GM19193 (cell line): Measurements from ENCODE around the gene SHISA3.
A peak's percentile ranks its signal among the peaks of the same experiment; 100 is the strongest.

Experiments used
- POLR2A ChIP-seq: IDR thresholded peaks from 4 replicates; pipeline ENCODE4 v1.6.1; 2011; ENCODE audit not compliant: insufficient read depth, insufficient read length; ENCODE audit errors: extremely low read depth

SHISA3 gene

GRCh38 chr4:42381666-42382065, 15.6 kb upstream of the SHISA3 start:
- no peak for TF ChIP-seq POLR2A

DNA sequence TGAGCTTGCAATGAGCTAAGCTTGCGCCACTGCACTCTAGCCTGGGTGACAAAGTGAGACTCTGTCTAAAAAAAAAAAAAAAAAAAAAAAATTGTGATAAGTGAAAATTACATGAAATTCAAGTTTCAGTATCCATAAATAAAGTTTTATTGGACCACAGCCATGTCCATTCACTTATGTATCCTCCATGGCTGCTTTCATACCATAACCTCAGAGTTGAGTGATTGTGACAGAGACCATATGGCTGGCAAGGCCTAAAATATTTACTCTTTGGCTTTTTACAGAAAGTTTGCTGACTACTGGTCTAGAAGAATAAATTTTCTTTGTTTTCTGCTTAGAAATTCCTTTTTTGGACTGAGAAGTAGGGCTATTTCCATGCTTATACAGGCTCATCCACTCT, 11.8 kb upstream of the SHISA3 start:
- TF ChIP-seq POLR2A: no peak

DNA sequence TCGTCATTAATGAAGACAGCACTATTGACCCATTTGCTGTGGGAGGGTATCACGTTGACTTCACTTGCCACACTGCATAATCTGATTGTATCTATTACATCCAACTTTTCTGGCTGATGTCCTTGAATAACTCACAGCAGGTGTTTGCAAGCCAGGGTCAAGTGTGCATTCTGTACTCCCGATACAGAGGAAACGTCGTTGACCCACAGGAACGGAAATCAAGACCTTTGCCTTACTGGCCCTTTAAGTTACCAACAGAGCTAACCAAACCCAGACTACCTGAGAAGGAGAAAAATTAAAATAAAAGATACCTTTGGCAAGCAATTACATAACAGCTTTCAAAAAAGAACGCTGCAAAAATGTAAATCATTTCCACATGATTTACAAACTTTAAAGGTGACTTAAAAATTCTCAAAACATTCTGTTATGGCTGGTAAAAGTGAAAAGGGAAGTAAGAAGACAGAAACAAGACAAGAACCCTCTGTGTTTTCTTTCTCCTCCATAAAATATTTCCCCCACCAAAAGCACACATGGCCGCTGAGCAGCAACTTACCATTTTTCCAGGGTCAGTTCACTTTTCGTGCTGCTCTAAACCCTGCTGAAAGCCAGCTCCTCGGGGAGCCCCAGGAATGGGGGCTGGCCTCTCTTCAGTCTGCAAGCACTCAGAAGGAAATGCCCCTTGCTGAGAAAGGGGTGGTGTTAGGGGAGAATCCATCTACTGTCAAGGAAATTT, 6.5 kb upstream of the SHISA3 start:
- no peak for TF ChIP-seq POLR2A

DNA sequence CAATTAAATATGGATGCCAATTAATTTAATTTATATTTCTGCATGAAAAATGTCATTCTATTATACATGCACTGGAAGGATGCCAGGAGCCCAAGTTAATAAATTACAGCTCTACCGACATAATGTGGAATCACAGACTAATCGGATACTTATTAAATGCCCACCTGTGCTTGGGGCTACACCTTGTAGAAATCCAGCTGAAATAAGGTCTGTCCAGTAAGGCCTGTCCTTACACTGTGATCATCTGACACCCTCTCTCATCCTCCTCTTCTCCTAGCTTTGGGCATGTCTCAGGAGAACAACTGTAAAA, 6.0 kb upstream of the SHISA3 start:
- no peak for TF ChIP-seq POLR2A

DNA sequence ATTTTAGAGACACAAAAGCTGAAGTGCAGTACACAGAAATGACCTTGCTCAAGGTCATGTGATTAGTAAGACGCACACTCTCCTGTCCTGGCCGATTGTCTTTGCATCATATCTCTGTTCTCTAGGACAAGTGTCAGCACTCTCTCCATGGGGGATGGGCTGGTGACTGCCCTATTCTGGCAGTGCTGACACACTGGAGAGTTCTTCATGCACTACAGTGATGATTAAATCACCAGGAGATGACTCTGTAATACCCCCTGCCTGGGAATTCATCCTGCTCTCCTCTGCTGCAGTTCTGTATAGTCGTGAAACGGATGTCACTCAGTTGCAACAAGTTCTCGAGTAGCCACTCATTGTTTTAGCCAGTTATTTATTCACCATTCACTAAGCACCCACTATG, 5.3 kb upstream of the SHISA3 start:
- no peak for TF ChIP-seq POLR2A

DNA sequence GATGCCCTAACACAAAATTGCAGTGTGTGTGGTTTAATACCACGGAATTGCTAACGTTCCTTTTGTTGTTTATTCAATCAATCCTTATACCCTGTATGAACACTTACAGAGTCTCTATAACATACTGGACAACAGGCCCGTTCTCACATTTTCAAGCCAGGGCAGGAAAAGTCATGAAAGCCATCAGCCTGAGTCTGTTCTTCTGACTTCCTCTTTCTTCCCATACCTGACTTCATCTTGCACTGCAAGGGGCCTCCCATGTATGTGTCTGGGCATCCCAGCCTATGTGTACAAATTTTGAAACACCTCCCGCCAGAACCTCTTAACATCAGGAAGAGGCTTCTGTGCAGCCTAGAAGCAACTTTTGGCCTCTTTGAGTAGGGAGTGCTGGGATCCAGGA, 4.9 kb upstream of the SHISA3 start:
- no peak for TF ChIP-seq POLR2A

DNA sequence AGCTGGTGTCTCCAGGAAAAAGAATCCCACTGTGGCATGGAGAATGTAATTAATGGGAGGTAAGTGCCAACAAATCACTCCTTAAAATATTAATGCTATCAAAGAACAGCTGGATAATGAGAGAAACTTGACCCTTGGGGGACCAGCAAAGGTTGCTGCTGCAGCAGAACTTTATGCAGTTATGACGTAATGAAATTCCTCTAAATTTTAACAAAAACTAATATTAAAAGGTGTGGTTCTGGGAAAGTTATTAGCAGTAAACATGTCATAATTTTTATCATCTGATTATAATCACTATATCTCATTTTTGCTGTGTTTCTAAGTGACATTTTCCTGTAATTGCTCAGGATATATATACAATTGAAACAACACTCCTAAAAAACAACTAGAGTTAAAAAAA, 1.7 kb upstream of the SHISA3 start:
- no peak for TF ChIP-seq POLR2A

- no peak for TF ChIP-seq POLR2A
Measured at GRCh38 chr4:42396361-42396751, 932 bp upstream of the SHISA3 start.

DNA sequence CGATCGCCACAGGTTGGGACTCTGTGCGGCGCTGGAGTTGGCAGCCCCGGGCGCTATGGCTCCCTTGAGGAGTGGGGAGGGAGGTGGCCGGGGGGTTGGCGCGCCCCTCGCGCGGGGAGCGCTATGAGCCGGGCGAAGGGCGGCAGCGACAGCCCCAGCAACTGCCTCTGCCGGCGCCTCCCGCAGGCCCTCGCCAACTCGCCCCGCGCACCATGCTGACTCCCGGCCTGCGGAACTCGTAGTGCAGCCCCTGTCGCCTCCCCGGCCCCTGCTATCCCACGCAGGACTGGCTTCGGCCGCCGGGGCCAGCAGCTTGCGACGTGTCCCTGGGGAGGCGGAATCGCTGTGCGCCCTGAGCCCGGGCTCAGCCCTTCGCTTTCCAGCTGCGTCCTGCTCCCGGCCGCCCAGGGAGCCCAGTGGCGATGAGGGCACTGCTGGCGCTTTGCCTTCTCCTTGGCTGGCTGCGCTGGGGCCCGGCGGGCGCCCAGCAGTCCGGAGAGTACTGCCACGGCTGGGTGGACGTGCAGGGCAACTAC, 415 bp downstream of the SHISA3 start:
- peak; percentile 1 for TF ChIP-seq POLR2A

DNA sequence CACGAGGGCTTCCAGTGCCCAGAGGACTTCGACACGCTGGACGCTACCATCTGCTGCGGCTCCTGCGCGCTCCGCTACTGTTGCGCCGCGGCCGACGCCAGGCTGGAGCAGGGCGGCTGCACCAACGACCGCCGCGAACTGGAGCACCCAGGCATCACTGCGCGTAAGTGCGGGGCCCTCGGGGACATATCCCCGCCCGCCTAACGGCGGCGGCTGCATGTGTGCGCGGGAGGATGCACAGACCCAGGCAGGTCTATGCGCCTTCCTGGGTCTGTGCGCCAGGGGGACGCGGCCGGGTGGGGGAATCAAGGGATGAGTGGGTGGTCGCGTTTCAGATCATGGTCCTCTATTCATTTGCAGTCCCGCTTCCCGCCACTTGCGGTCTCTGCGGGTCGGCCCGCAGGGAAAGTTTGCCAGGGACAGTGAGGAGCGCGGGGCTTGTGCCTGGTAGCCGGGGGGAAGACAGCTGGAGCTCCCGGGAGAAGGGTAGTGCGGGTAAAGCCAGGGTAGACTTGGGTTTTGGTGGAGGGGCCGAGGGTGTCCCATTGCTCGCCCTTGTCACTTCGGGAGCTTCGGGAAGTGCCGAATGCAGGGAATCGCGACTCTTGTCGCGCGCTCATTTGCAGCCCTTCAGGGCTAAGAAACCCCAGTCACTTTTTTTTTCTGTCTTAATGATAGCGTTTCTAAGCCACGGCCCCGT, 1.0 kb downstream of the SHISA3 start:
- TF ChIP-seq POLR2A: no peak

- no peak for TF ChIP-seq POLR2A
Measured at GRCh38 chr4:42398871-42399331, 1.6 kb downstream of the SHISA3 start.

GRCh38 chr4:42399393-42399792, 2.1 kb downstream of the SHISA3 start:
- TF ChIP-seq POLR2A: no peak

GRCh38 chr4:42401171-42401570, 3.9 kb downstream of the SHISA3 start:
- no peak for TF ChIP-seq POLR2A

DNA sequence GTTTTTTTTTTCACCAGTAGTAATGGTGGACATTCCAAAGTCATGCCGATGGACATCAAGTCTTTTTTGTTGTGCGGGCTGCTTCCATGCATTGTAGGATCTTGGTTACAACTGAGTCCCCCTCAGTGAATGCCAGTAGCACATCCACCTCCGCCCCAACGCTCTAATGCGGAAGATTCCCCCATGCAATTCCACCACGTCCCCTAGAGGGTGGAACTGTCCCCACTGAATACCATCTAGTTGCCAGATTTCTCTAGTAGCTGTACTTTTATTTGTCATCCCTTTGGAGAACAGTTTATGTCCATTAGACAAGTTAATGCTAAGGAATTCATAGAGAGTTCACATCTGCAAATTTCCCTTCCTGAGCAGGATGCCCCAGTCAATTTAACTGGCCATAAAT, 6.7 kb downstream of the SHISA3 start:
- no peak for TF ChIP-seq POLR2A

DNA sequence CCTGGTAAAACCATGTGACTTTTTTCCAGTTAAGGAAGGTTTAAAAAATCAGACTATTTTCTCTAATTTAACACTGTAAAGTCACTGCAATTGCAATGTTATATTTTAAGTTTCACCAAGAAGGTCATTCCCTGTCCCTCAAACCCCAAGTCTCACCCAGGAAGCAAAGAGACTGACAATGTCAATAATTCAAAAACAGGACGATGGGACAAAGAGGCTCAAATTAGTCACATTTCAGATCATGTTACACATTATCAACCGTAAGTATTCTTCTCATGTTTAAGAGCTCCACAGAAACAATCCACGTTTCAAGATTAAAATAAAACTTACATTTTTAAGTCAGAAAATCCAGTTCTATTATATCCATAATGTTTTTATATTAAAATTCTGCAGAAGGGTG, 13.2 kb downstream of the SHISA3 start:
- TF ChIP-seq POLR2A: no peak

GRCh38 chr4:42411803-42412202, 14.5 kb downstream of the SHISA3 start:
- TF ChIP-seq POLR2A: no peak
